ENCODE data around the gene CHMP1A. TPM values are rescaled to one million over a fixed set of nuclear protein-coding genes. Genes with fewer than 3 reads are reported as not detected.

CHMP1A gene
- total RNA-seq, 1 experiment from 2014 or later: 159 TPM

DNA sequence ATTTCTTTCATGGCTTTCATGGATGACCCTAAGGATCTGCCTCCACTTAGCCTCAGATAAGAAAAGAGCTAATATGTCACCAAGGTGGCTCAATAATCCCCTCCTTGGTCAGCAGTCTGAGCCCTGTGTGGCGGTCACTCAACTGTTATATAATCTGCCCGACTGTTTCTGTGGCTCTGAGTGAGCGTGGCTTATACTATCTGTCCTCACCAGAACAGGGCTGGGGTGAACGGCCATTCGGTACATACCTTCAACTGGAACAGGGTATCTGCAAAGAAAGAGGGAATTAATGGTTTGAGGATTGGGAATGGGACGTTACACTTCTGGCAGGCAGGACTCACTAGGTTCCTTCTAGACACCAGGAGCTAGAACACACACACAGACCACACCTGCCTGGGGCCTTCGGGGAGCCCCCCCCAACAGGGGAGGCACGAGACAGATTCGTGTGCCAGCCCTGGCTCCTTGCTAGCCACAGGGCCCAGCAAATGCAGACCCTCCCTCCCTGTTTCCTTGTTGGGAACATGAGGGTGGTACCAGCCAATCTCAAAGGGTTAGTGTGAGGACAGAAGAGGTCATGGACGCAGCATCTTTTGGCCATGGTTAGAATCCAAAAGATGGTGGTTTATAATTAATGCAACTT, 3.7 kb downstream of the CHMP1A start:
- Mint-ChIP-seq H3K36me3 (ENCODE audit: insufficient read depth, unreplicated experiment) (peaks cover 62% of the 10 kb centered on the region), H3K27me3 (ENCODE audit: insufficient read depth, unreplicated experiment) (no peaks in the 10 kb centered on the region), H3K4me1 (ENCODE audit: low read depth, unreplicated experiment) (peaks cover 6% of the 10 kb centered on the region), H3K27ac (ENCODE audit: unreplicated experiment) (no peak overlapping the region), H3K9me3 (ENCODE audit: unreplicated experiment) (no peaks in the 10 kb centered on the region), H3K4me3 (ENCODE audit: unreplicated experiment) (no peak overlapping the region)
- intact Hi-C loops (cut with micrococcal nuclease; ENCODE audit: unreplicated experiment): no loop called here
- TF ChIP-seq, protein P1, sequence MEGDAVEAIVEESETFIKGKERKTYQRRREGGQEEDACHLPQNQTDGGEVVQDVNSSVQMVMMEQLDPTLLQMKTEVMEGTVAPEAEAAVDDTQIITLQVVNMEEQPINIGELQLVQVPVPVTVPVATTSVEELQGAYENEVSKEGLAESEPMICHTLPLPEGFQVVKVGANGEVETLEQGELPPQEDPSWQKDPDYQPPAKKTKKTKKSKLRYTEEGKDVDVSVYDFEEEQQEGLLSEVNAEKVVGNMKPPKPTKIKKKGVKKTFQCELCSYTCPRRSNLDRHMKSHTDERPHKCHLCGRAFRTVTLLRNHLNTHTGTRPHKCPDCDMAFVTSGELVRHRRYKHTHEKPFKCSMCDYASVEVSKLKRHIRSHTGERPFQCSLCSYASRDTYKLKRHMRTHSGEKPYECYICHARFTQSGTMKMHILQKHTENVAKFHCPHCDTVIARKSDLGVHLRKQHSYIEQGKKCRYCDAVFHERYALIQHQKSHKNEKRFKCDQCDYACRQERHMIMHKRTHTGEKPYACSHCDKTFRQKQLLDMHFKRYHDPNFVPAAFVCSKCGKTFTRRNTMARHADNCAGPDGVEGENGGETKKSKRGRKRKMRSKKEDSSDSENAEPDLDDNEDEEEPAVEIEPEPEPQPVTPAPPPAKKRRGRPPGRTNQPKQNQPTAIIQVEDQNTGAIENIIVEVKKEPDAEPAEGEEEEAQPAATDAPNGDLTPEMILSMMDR (IDR thresholded peaks at IDR 0.05; ENCODE audit: insufficient read depth in 1 of 2, low read depth in 1 of 2, low read length in 1 of 2, severe bottlenecking in 1 of 2, unreplicated experiment in 1 of 2): no peak
- Histone ChIP-seq H3K9me3 (no peaks in the 10 kb centered on the region), H3K36me3 (ENCODE audit: control insufficient read depth, insufficient read depth, low read length) (peaks cover 4% of the 10 kb centered on the region), H3K4me1 (no peaks in the 10 kb centered on the region), H3K27me3 (replicated peaks; ENCODE audit: control insufficient read depth, insufficient read depth, low read length) (no peaks in the 10 kb centered on the region), H3K4me3 (ENCODE audit: low read depth, low read length) (no peak overlapping the region)
- no TSS peak for BruUV-seq (replicated peaks)
- POLR2A ChIA-PET: no interaction called here
- CTCF ChIA-PET: interaction anchor here (0.7 kb wide), 1 partner anchor 254 kb away, joined by 4 read pairs; no protein-coding TSS in a partner anchor
- DNase-seq: no peak

DNA sequence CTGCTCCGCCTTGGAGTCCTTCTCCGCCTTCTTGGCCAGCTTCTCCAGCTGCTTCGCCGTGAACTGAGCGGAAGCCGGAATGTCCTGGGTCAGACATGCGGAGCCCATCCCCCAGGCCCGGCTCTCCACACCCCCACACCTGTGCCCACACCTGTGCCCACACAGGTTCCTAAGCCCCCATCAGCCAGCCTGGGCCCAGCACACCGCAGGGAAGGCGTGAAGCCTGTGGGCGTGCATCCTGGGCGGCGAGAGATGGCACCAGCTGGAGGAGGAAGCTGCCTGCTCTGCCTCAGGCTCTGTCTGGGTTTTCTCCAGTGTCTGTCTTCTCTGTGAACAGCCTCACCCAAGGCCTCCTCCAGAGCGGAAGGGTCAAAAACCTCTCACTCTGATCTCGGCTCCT, 5.9 kb downstream of the CHMP1A start:
- DNase-seq: no peak
- peaks cover 8% of the 10 kb centered on the region for H3K36me3 ChIP-seq (ENCODE audit: control insufficient read depth, insufficient read depth, low read length)
- no peaks in the 10 kb centered on the region for H3K9me3 Mint-ChIP-seq (ENCODE audit: unreplicated experiment)
- BruUV-seq (replicated peaks): no TSS peak
- ChIA-PET CTCF (no interaction called here), POLR2A (no interaction called here)
- no peak overlapping the region for H3K27ac Mint-ChIP-seq (ENCODE audit: unreplicated experiment)
- TF ChIP-seq, protein P1 (IDR thresholded peaks at IDR 0.05; ENCODE audit: insufficient read depth in 1 of 2, low read depth in 1 of 2, low read length in 1 of 2, severe bottlenecking in 1 of 2, unreplicated experiment in 1 of 2): no peak
- H3K4me1 Mint-ChIP-seq (ENCODE audit: low read depth, unreplicated experiment): no peaks in the 10 kb centered on the region
- peaks cover 55% of the 10 kb centered on the region for H3K36me3 Mint-ChIP-seq (ENCODE audit: insufficient read depth, unreplicated experiment)
- H3K27me3 Mint-ChIP-seq (ENCODE audit: insufficient read depth, unreplicated experiment): no peaks in the 10 kb centered on the region
- no peak overlapping the region for H3K4me3 Mint-ChIP-seq (ENCODE audit: unreplicated experiment)
- no peaks in the 10 kb centered on the region for H3K9me3 ChIP-seq
- no peaks in the 10 kb centered on the region for H3K4me1 ChIP-seq
- no peak overlapping the region for H3K4me3 ChIP-seq (ENCODE audit: low read depth, low read length)
- intact Hi-C loops (cut with micrococcal nuclease; ENCODE audit: unreplicated experiment): no loop called here
- H3K27me3 ChIP-seq (replicated peaks; ENCODE audit: control insufficient read depth, insufficient read depth, low read length): no peaks in the 10 kb centered on the region

DNA sequence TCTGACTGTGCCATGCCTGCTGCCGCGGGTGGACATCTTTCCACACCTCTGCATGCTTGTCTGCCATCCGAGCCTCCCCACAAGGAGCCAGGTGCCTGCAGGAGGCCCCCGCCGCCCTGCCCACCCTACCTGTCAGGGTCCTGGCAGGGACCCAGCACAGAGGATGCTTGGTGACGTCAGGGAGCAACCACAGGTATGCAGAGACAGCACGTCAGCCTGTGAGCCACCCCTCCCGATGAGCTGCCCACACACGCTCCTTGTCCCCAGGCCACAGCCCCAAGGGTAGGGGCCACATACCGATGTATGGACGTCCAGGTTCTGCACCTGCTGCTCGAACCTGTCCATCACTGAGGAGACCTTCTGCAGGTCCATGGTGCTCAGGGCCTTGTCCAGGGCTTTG, 10.6 kb downstream of the CHMP1A start:
- H3K27me3 Mint-ChIP-seq (ENCODE audit: insufficient read depth, unreplicated experiment): no peaks in the 10 kb centered on the region
- POLR2A ChIA-PET: no interaction called here
- Histone ChIP-seq H3K4me1 (no peaks in the 10 kb centered on the region), H3K9me3 (no peaks in the 10 kb centered on the region), H3K27me3 (replicated peaks; ENCODE audit: control insufficient read depth, insufficient read depth, low read length) (no peaks in the 10 kb centered on the region), H3K4me3 (ENCODE audit: low read depth, low read length) (no peak overlapping the region), H3K36me3 (ENCODE audit: control insufficient read depth, insufficient read depth, low read length) (peaks cover 16% of the 10 kb centered on the region)
- intact Hi-C loops (cut with micrococcal nuclease; ENCODE audit: unreplicated experiment): no loop called here
- TF ChIP-seq, protein P1 (IDR thresholded peaks at IDR 0.05; ENCODE audit: insufficient read depth in 1 of 2, low read depth in 1 of 2, low read length in 1 of 2, severe bottlenecking in 1 of 2, unreplicated experiment in 1 of 2): no peak
- no peaks in the 10 kb centered on the region for H3K9me3 Mint-ChIP-seq (ENCODE audit: unreplicated experiment)
- CTCF ChIA-PET: no interaction called here
- no peaks in the 10 kb centered on the region for H3K4me1 Mint-ChIP-seq (ENCODE audit: low read depth, unreplicated experiment)
- H3K36me3 Mint-ChIP-seq (ENCODE audit: insufficient read depth, unreplicated experiment): peaks cover 85% of the 10 kb centered on the region
- no peak overlapping the region for H3K4me3 Mint-ChIP-seq (ENCODE audit: unreplicated experiment)
- DNase-seq: no peak
- H3K27ac Mint-ChIP-seq (ENCODE audit: unreplicated experiment): no peak overlapping the region
- BruUV-seq (replicated peaks): no TSS peak

Measured in Caco-2 (cell line).